ENCODE measurements around the gene PEX5. TPM values are rescaled to one million over a fixed set of nuclear protein-coding genes. Genes with fewer than 3 reads are reported as not detected.
A peak's percentile ranks its signal among the peaks of the same experiment; 100 is the strongest.
"Not testable (repeated sequence)": the region's sequence is repeated elsewhere in the genome, so short reads cannot be mapped to it uniquely, and the experiment has no call there.

The PEX5 gene
- total RNA-seq, 1 donor from 2014 or later, result 14.4 TPM

DNA sequence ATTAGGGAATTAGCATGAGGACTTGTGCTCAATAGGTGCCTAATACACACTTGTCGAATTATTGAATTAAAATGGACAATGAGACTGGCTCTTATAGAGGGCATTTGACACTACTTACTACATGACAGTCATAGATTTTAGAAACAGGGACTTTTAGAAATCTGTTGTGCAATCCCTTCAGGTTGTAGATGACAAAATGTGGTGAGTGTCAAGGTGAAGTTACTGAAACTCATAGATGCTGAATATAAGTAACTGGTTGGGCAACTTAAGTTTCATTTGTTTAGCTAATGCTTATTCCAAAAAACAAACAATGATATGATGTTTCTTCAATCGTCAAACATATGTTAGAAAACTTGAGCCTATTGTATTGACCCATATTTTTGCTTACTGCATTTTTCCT, 12.9 kb upstream of the PEX5 start:
- TF ChIP-seq, protein P1, sequence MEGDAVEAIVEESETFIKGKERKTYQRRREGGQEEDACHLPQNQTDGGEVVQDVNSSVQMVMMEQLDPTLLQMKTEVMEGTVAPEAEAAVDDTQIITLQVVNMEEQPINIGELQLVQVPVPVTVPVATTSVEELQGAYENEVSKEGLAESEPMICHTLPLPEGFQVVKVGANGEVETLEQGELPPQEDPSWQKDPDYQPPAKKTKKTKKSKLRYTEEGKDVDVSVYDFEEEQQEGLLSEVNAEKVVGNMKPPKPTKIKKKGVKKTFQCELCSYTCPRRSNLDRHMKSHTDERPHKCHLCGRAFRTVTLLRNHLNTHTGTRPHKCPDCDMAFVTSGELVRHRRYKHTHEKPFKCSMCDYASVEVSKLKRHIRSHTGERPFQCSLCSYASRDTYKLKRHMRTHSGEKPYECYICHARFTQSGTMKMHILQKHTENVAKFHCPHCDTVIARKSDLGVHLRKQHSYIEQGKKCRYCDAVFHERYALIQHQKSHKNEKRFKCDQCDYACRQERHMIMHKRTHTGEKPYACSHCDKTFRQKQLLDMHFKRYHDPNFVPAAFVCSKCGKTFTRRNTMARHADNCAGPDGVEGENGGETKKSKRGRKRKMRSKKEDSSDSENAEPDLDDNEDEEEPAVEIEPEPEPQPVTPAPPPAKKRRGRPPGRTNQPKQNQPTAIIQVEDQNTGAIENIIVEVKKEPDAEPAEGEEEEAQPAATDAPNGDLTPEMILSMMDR (conservative IDR thresholded peaks at IDR 0.05; ENCODE audit: low read depth, low read length), result no peak
- DNase-seq (ENCODE audit: low read depth), result no peak
- H3K4me3 ChIP-seq (ENCODE audit: low read depth, low read length), result no peak overlapping the region

DNA sequence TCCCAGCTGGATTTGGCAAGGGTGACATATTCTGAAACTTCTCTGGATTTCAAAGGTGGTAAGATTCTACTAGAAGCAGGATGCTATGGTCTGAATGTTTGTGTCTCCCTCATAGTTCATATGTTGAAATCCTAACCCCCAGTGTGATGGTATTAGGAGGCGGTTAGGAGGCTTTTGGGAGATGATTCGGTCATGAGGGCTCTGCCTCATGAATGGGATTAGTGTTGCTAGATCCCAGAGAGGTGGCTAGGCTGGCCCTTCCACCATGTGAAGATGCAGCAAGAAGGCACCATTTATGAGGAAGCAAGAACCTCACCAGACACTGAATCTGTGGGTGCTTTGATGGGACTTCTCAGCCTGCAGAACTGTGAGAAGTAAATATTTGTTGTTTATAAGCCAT, 11.0 kb upstream of the PEX5 start:
- no peak for DNase-seq (ENCODE audit: low read depth)
- no peak overlapping the region for H3K4me3 ChIP-seq (ENCODE audit: low read depth, low read length)
- TF ChIP-seq, protein P1 (conservative IDR thresholded peaks at IDR 0.05; ENCODE audit: low read depth, low read length), result no peak

DNA sequence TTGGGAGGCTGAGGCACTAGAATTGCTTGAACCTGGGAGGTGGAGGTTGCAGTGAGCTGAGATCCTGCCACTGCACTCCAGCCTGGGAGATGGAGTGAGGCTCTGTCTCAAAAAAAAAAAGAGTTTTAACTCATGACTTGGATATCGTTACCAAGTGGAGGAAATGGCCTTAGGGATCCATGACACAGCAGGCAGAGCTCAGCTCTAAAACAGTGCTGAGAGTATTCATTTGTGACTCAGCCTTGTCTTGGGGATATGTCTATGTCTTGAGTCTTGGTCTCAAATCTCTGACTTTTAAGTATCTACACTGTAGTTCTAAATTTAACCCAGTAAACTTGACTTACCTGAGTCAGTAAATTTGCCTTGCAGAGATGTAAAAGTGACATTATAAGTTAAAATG, 8.8 kb upstream of the PEX5 start:
- H3K4me3 ChIP-seq (ENCODE audit: low read depth, low read length), result no peak overlapping the region
- no peak for DNase-seq (ENCODE audit: low read depth)
- TF ChIP-seq, protein P1 (conservative IDR thresholded peaks at IDR 0.05; ENCODE audit: low read depth, low read length), result no peak

DNA sequence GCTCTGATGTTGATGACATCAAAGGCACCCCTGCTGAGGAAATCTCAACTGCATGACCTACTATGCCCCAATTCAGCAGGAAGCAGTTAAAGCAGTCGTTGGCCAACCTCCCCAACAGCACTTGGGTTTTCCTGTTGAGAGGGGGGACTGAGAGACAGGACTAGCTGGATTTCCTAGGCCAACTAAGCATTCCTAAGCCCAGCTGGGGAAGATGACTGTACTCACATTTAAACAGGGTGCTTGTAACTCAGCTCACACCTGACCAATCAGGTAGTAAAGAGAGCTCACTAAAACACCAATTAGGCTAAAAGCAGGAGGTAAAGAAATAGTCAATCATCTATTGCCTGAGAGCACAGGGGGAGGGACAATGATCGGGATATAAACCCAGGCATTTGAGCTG, 3.4 kb upstream of the PEX5 start:
- H3K4me3 ChIP-seq (ENCODE audit: low read depth, low read length); DNase-seq (ENCODE audit: low read depth): not testable (repeated sequence)

DNA sequence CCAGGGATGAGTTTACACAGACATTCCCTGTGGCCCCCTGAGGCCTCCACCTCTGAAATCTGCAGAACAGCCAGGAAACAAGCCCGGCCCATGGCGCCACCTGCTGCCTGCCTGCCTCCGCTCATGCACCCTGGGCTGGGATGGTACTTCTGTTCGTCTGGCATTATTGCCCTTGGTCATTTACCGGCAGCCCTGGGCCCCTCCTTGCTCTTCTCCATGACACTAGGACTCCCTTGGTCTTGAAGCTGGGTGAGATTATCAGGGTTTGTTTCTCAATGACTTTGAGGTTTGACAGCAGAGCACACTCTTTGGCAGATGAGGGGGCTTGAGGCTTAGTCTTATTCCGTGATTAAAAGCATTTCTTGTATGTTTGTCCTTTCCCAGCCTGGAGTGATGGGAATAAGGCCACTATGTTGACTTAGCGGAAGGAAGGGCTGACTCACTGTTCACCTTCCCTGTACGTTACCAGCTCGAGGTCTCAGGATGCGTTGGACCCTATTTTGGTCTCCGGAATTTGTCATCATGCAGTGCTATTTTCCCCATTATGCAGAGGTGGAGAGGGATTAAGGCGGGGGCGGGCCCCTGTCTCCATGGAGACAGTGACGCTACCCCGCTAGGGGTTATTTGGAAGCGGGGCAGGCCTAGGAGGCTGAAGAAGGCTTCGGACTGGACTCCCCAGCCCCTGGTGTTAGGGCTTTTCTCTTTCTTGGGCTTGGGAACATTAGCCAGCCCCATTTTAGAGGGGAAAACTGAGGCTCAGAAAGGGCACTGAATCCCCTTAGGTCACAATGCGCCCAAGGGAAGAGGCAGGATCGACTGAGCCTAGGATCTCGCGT, 706 bp upstream of the PEX5 start:
- TF ChIP-seq, protein P1 (conservative IDR thresholded peaks at IDR 0.05; ENCODE audit: low read depth, low read length), result peak; percentile 91
- DNase-seq (ENCODE audit: low read depth), result peak; percentile 37

DNA sequence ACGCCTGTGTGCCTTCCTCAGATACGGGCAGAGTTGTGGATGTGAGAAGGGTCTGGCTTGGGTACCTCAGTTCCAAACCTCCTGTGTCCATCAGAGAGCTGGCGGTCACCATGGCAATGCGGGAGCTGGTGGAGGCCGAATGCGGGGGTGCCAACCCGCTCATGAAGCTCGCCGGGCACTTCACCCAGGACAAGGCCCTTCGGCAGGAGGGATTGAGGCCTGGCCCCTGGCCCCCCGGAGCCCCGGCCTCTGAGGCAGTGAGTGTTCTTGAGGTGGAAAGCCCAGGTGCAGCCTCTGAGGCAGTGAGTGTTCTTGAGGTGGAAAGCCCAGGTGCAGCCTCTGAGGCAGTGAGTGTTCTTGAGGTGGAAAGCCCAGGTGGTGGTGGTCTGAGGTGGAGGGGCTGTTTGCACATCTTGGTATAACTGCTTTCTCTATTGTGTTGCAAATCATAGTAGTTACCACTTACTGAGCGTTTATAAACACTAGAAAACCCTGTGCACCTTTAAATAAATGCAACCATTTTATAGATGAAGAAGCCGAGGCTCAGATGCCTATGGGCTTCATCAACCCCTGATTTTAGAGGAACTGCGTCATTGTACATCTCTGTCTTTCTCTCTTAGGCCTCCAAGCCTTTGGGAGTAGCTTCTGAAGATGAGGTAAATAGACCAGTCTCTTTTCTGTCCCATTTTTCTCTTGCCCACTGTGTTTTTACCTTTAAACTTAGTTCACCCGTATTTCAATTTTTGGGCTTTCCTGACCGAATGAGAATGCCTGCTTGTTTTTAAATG, 976 bp downstream of the PEX5 start:
- H3K4me3 ChIP-seq (ENCODE audit: low read depth, low read length), result peak overlapping the region; percentile 82
- TF ChIP-seq, protein P1 (conservative IDR thresholded peaks at IDR 0.05; ENCODE audit: low read depth, low read length), result no peak
- DNase-seq (ENCODE audit: low read depth), result no peak

More for the DNA sequence above, 706 bp upstream of the PEX5 start:
- peak overlapping the region; percentile 82 for H3K4me3 ChIP-seq (ENCODE audit: low read depth, low read length)

DNA sequence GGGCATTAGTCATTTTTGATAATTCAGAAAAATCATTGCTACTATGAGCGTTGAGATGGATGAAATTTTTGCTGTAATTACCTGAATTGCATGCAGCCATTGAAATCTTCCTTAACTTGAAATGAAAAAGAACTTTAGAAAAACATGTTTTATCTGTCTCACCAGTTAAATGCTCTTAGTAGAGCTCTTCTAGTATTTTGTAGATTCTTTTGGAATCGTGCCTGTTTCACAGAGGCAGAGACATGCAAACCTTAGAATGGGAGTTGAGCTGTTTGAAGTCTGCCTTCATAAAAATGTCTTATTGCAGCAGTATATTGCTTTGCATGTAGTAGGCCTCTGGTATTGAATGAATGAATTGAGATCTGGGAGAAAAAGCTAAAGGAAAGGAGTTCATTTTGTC, 4.2 kb downstream of the PEX5 start:
- no peak for DNase-seq (ENCODE audit: low read depth)
- H3K4me3 ChIP-seq (ENCODE audit: low read depth, low read length), result no peak overlapping the region
- TF ChIP-seq, protein P1 (conservative IDR thresholded peaks at IDR 0.05; ENCODE audit: low read depth, low read length), result no peak

Measured in epithelial cell of proximal tubule (primary cell).